ENCODE data around the gene AGO4. TPM values are rescaled to one million over a fixed set of nuclear protein-coding genes. Genes with fewer than 3 reads are reported as not detected.
A peak's percentile ranks its signal among the peaks of the same experiment; 100 is the strongest.
"Not testable (repeated sequence)": the region's sequence is repeated elsewhere in the genome, so short reads cannot be mapped to it uniquely, and the experiment has no call there.

Gene AGO4
- total RNA-seq, 2 donors from 2014 or later, result 17.6 to 20.5 TPM

DNA sequence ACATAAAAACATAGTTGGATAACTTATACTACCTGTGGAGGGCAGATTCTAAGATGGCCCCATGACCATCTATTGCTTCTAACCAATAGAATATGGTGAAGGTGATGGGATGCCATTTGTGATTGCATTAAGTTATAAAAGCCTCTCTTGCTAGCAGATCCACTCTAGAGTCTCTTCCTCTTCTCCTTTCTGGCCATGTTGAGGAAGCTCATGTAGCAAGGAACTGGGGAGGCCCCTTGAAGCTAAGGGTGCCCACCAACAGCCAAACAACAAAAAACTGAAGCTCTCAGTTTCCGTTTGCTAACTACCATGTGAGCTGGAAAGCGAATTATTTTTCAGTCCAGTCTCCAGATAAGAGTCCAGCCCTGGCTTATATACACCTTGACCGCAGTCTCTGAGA lies 59.2 kb downstream of the AGO4 start:
- H3K4me1 Mint-ChIP-seq, result no peaks in the 10 kb centered on the region
- no peaks in the 10 kb centered on the region for H3K9me3 Mint-ChIP-seq
- H3K27me3 Mint-ChIP-seq (ENCODE audit: insufficient read depth), result no peaks in the 10 kb centered on the region
- H3K27ac ChIP-seq (ENCODE audit: low read depth, low read length), result no peak overlapping the region
- no peak for DNase-seq
- no peaks in the 10 kb centered on the region for H3K36me3 Mint-ChIP-seq (ENCODE audit: low read depth)
- H3K36me3 ChIP-seq (ENCODE audit: control insufficient read depth, insufficient read depth, low read length), result no peaks in the 10 kb centered on the region
- TF ChIP-seq, protein P1, sequence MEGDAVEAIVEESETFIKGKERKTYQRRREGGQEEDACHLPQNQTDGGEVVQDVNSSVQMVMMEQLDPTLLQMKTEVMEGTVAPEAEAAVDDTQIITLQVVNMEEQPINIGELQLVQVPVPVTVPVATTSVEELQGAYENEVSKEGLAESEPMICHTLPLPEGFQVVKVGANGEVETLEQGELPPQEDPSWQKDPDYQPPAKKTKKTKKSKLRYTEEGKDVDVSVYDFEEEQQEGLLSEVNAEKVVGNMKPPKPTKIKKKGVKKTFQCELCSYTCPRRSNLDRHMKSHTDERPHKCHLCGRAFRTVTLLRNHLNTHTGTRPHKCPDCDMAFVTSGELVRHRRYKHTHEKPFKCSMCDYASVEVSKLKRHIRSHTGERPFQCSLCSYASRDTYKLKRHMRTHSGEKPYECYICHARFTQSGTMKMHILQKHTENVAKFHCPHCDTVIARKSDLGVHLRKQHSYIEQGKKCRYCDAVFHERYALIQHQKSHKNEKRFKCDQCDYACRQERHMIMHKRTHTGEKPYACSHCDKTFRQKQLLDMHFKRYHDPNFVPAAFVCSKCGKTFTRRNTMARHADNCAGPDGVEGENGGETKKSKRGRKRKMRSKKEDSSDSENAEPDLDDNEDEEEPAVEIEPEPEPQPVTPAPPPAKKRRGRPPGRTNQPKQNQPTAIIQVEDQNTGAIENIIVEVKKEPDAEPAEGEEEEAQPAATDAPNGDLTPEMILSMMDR (conservative IDR thresholded peaks at IDR 0.05), result no peak
- H3K27ac Mint-ChIP-seq, result no peak overlapping the region
- no peak overlapping the region for H3K9ac ChIP-seq (ENCODE audit: extremely low read depth, low read length, poor library complexity, severe bottlenecking)
- no peaks in the 10 kb centered on the region for H3K27me3 ChIP-seq (ENCODE audit: control insufficient read depth, insufficient read depth, low read length, poor library complexity, severe bottlenecking)
- H3K4me3 ChIP-seq (ENCODE audit: low read length), result no peak overlapping the region
- no peaks in the 10 kb centered on the region for H3K4me1 ChIP-seq (ENCODE audit: control insufficient read depth, insufficient read depth, low read length)
- WGBS, 2 experiments (ENCODE audit: insufficient coverage in 1 of 2, insufficient read length in 1 of 2), result 94 to 100% methylated on average over 1 to 3 of the region's 3 CpGs
- H3K4me3 Mint-ChIP-seq, result no peak overlapping the region
- H3K9me3 ChIP-seq (ENCODE audit: control insufficient read depth, low read length), result no peaks in the 10 kb centered on the region

DNA sequence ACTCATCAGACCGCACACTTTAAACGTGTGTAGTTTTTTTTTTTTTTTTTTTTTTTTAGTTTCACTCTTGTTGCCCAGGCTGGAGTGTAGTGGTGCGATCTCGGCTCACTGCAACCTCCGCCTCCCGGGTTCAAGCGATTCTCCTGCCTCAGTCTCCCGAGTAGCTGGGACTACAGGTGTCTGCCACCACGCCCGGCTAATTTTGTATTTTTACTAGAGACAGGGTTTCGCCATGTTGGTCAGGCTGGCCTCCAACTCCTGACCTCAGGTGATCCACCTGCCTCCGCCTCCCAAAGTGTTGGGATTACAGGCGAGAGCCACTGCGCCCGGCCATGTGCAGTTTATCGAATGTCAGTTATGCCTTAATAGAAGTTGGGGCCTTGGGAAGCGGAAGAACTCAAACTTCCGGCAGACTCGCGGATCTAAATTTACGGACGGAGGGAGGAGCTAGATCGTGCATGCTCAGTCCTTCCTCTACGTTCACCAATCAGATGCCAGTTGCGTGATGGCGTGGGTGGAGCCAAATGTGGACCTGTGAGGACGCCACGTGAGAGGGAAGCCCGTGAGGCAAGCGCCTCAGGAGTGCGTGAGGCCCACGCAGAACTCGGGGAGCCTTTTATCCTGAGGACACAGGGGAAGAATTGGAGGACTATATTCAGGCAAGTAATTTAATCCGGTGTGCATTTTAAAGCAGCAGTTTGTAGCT lies 61.6 kb downstream of the AGO4 start:
- H3K9me3 Mint-ChIP-seq; H3K27ac Mint-ChIP-seq; H3K4me1 Mint-ChIP-seq; H3K27me3 Mint-ChIP-seq (ENCODE audit: insufficient read depth); H3K4me3 Mint-ChIP-seq; H3K36me3 Mint-ChIP-seq (ENCODE audit: low read depth); H3K27me3 ChIP-seq (ENCODE audit: control insufficient read depth, insufficient read depth, low read length, poor library complexity, severe bottlenecking); H3K9me3 ChIP-seq (ENCODE audit: control insufficient read depth, low read length); H3K4me1 ChIP-seq (ENCODE audit: control insufficient read depth, insufficient read depth, low read length); H3K27ac ChIP-seq (ENCODE audit: low read depth, low read length); H3K36me3 ChIP-seq (ENCODE audit: control insufficient read depth, insufficient read depth, low read length); H3K4me3 ChIP-seq (ENCODE audit: low read length); H3K9ac ChIP-seq (ENCODE audit: extremely low read depth, low read length, poor library complexity, severe bottlenecking): not testable (repeated sequence)
- DNase-seq, result peak; percentile 58
- 90 to 94% methylated on average over 29 to 33 of the region's 34 CpGs for WGBS, 2 experiments (ENCODE audit: insufficient coverage in 1 of 2, insufficient read length in 1 of 2)

- no peaks in the 10 kb centered on the region for H3K9me3 ChIP-seq (ENCODE audit: control insufficient read depth, low read length)
- no peak for DNase-seq
- H3K27ac ChIP-seq (ENCODE audit: low read depth, low read length), result no peak overlapping the region
- no peak overlapping the region for H3K9ac ChIP-seq (ENCODE audit: extremely low read depth, low read length, poor library complexity, severe bottlenecking)
- H3K36me3 Mint-ChIP-seq (ENCODE audit: low read depth), result no peaks in the 10 kb centered on the region
- H3K27ac Mint-ChIP-seq, result no peak overlapping the region
- H3K27me3 ChIP-seq (ENCODE audit: control insufficient read depth, insufficient read depth, low read length, poor library complexity, severe bottlenecking), result no peaks in the 10 kb centered on the region
- H3K4me1 ChIP-seq (ENCODE audit: control insufficient read depth, insufficient read depth, low read length), result no peaks in the 10 kb centered on the region
- 96% methylated on average over 2 of the region's 2 CpGs; no CpG with 5 or more reads in 1 of the 2 experiments for WGBS, 2 experiments (ENCODE audit: insufficient coverage in 1 of 2, insufficient read length in 1 of 2)
- TF ChIP-seq, protein P1 (conservative IDR thresholded peaks at IDR 0.05), result no peak
- H3K4me3 ChIP-seq (ENCODE audit: low read length), result no peak overlapping the region
- no peaks in the 10 kb centered on the region for H3K9me3 Mint-ChIP-seq
- H3K36me3 ChIP-seq (ENCODE audit: control insufficient read depth, insufficient read depth, low read length), result no peaks in the 10 kb centered on the region
- no peaks in the 10 kb centered on the region for H3K4me1 Mint-ChIP-seq
- H3K27me3 Mint-ChIP-seq (ENCODE audit: insufficient read depth), result no peaks in the 10 kb centered on the region
- H3K4me3 Mint-ChIP-seq, result no peak overlapping the region
Observed at GRCh38 chr1:35870651-35871309, 63.0 kb downstream of the AGO4 start.
